ENCODE results near the gene TGM5.

DNA sequence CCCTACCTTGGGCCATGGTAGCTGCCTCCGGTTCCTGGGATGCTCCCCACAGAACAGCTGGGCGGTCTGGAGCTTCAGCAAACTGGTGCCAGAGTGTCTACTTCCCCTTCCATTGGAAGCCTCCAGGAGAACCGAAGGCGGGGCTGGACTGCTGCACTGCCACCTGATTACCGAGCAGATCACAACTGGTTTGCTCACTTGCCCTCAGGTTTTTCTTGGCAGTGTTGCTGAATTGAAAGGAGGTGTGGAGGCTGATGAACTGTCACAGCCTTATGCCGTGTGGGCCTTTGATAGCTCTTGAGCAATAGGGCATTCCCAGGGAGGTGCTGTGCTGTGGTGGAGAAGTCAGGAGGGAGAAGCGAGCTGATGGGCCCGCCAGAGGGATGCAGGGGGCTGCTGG is at the start of gene TGM5:
- TF ChIP-seq CTCF (IDR thresholded peaks at IDR 0.05; ENCODE audit: poor library complexity) (no peak), EZH2 (IDR thresholded peaks at IDR 0.05; ENCODE audit: borderline replicate concordance) (no peak)

Measured in hepatocyte (in vitro differentiated cells).